CD4-positive, alpha-beta memory T cell (primary cell): ENCODE results near the gene COL16A1. TPM values are rescaled to one million over a fixed set of nuclear protein-coding genes. Genes with fewer than 3 reads are reported as not detected.
A peak's percentile ranks its signal among the peaks of the same experiment; 100 is the strongest.

Experiments
- CTCF ChIA-PET: fragments of 350-600 bp; sonication (Branson Sonifier 250); formaldehyde crosslinking; loops from one replicate; lab custom pipeline; 2021; ENCODE audit warnings: inconsistent platforms; ENCODE audit not compliant: partially characterized antibody; lab: Charles Lee
- POLR2A ChIA-PET: fragments of 350-600 bp; sonication (Branson Sonifier 250); formaldehyde crosslinking; loops from one replicate; lab custom pipeline; 2021; ENCODE audit not compliant: partially characterized antibody; lab: Charles Lee
- DNase-seq, 5 donors: peaks; one replicate each; pipeline versions ENCODE4 v3.0.0 to v3.0.0-alpha.2; 2020 to 2022; ENCODE audit warnings: mixed read lengths in 1 of 5
- H3K27ac ChIP-seq: one replicate; pipeline ENCODE4 v1.7.0; 2013; ENCODE audit warnings: low read depth, low read length
- H3K27me3 ChIP-seq: 2 replicates; pipeline ENCODE4 v1.7.0; 2013; ENCODE audit warnings: mild to moderate bottlenecking, low read length, moderate library complexity; ENCODE audit not compliant: insufficient read depth
- H3K36me3 ChIP-seq: 2 replicates; pipeline ENCODE4 v1.7.0; 2013; ENCODE audit warnings: mild to moderate bottlenecking, low read length, moderate library complexity; ENCODE audit not compliant: insufficient read depth
- H3K4me1 ChIP-seq: 2 replicates; pipeline ENCODE4 v1.7.0; 2013; ENCODE audit warnings: mild to moderate bottlenecking, low read length, moderate library complexity; ENCODE audit not compliant: insufficient read depth
- H3K4me3 ChIP-seq, 2 donors: one replicate each; pipeline ENCODE4 v1.7.0; 2013; ENCODE audit warnings: low read length in 2 of 2, mild to moderate bottlenecking in 1 of 2
- H3K9me3 ChIP-seq, 2 donors: one replicate each; pipeline ENCODE4 v1.7.0; 2013; ENCODE audit warnings: low read length in 2 of 2, control low read depth in 1 of 2; ENCODE audit not compliant: control insufficient read depth in 1 of 2
- H3K27ac Mint-ChIP-seq, 7 donors: one replicate each; pipeline ENCODE4 v1.8.0; 2020 to 2021; ENCODE audit warnings: mixed read lengths in 7 of 7, mild to moderate bottlenecking in 6 of 7, inconsistent platforms in 3 of 7, moderate library complexity in 3 of 7
- H3K27me3 Mint-ChIP-seq, 2 donors: one replicate each; pipeline ENCODE4 v1.8.0; 2020 to 2021; ENCODE audit warnings: mixed read lengths in 2 of 2
- H3K36me3 Mint-ChIP-seq, 2 donors: one replicate each; pipeline ENCODE4 v1.8.0; 2020 to 2021; ENCODE audit warnings: mixed read lengths in 2 of 2, inconsistent platforms in 1 of 2, mild to moderate bottlenecking in 1 of 2
- H3K4me1 Mint-ChIP-seq, 4 donors: one replicate each; pipeline ENCODE4 v1.8.0; 2020 to 2021; ENCODE audit warnings: mixed read lengths in 4 of 4, mild to moderate bottlenecking in 1 of 4
- H3K4me3 Mint-ChIP-seq, 8 donors: one replicate each; pipeline ENCODE4 v1.8.0; 2020 to 2021; ENCODE audit warnings: mixed read lengths in 8 of 8, mild to moderate bottlenecking in 7 of 8, moderate library complexity in 6 of 8, inconsistent platforms in 3 of 8
- H3K9me3 Mint-ChIP-seq, 8 donors: one replicate each; pipeline ENCODE4 v1.8.0; 2020 to 2021; ENCODE audit warnings: mixed read lengths in 8 of 8, mild to moderate bottlenecking in 5 of 8, inconsistent platforms in 3 of 8, moderate library complexity in 1 of 8
- intact Hi-C: fragments of 100-400 bp; cut with micrococcal nuclease; formaldehyde crosslinking; loops from one replicate; pipeline ENCODE4 v1.15.1; 2023
- polyA plus RNA-seq, 2 donors: library from polyadenylated mRNA; unstranded; fragments of 300-500 nt; fragmentation: Illumina TruSeq; gene quantifications; one replicate each; pipeline ENCODE4 v1.2.3, GENCODE V29; 2021
- total RNA-seq, 2 experiments: library from RNA; stranded (reverse); gene quantifications; one replicate each; pipeline ENCODE4 v1.2.3, GENCODE V29; 2021

COL16A1 gene
- total and polyA plus RNA-seq, 4 experiments from 2014 or later, result not detected

- peaks cover 30 to 43% (median 38%) of the 10 kb centered on the region in 4 donors for H3K4me1 Mint-ChIP-seq
- H3K27me3 Mint-ChIP-seq, result no peaks in the 10 kb centered on the region
- peaks cover 0 to 9% (median 0%) of the 10 kb centered on the region in 8 donors for H3K9me3 Mint-ChIP-seq
- peaks cover 53% of the 10 kb centered on the region for H3K4me1 ChIP-seq
- H3K9me3 ChIP-seq, result no peaks in the 10 kb centered on the region
- ChIA-PET CTCF (interaction anchor here (0.9 to 3.2 kb wide), 3 partner anchors 11 to 146 kb away, joined by 3 to 13 read pairs (median 3); no protein-coding TSS in a partner anchor), POLR2A (interaction anchor here (1.7 to 2.8 kb wide), 2 partner anchors 146 to 346 kb away, joined by 4 to 14 read pairs; partner anchors contain the start of genes SNRNP40 and ZCCHC17)
- peak overlapping the region in 5 of 8 donors; percentile 16 to 40 (median 22) for H3K4me3 Mint-ChIP-seq
- intact Hi-C loops, result loop anchor here (10.0 kb wide), 1 partner anchor 1012 kb away; the partner anchor contains the start of genes RBBP4 and ZBTB8OS
- H3K36me3 Mint-ChIP-seq, result peaks cover 0 to 19% of the 10 kb centered on the region in 2 donors
- no peaks in the 10 kb centered on the region for H3K27me3 ChIP-seq
- H3K27ac Mint-ChIP-seq, result peak overlapping the region in 4 of 7 donors; percentile 18 to 100 (median 77)
- DNase-seq, result peak in 1 of 5 donors; percentile 2
- no peak overlapping the region for H3K27ac ChIP-seq
- no peak overlapping the region for H3K4me3 ChIP-seq
- no peaks in the 10 kb centered on the region for H3K36me3 ChIP-seq
Observed at GRCh38 chr1:31642897-31643296, 60.9 kb downstream of the COL16A1 start.

- POLR2A ChIA-PET, result interaction anchor here (1.7 kb wide), 1 partner anchor 346 kb away, joined by 4 read pairs; the partner anchor contains the start of genes SNRNP40 and ZCCHC17
- DNase-seq, result no peak
- no peak overlapping the region for H3K4me3 ChIP-seq
- H3K27me3 ChIP-seq, result no peaks in the 10 kb centered on the region
- peaks cover 53% of the 10 kb centered on the region for H3K4me1 ChIP-seq
- Mint-ChIP-seq H3K4me3 (peak overlapping the region in 2 of 8 donors; percentile 22 to 40), H3K9me3 (peaks cover 0 to 12% (median 0%) of the 10 kb centered on the region in 8 donors), H3K27me3 (no peaks in the 10 kb centered on the region), H3K27ac (peak overlapping the region in 2 of 7 donors; percentile 56 to 98), H3K36me3 (peaks cover 0 to 19% of the 10 kb centered on the region in 2 donors), H3K4me1 (peaks cover 34 to 42% (median 40%) of the 10 kb centered on the region in 4 donors)
- CTCF ChIA-PET, result interaction anchor here (0.9 to 1.3 kb wide), 2 partner anchors 11 to 13 kb away, joined by 3 read pairs; no protein-coding TSS in a partner anchor
- intact Hi-C loops, result loop anchor here (10.0 kb wide), 1 partner anchor 1012 kb away; the partner anchor contains the start of genes RBBP4 and ZBTB8OS
- no peaks in the 10 kb centered on the region for H3K36me3 ChIP-seq
- H3K9me3 ChIP-seq, result no peaks in the 10 kb centered on the region
- no peak overlapping the region for H3K27ac ChIP-seq
Observed at GRCh38 chr1:31642366-31642765, 61.5 kb downstream of the COL16A1 start.

- no peak for DNase-seq
- intact Hi-C loops, result loop anchor here (10.0 kb wide), 1 partner anchor 1014 kb away; the partner anchor contains the start of genes RBBP4 and ZBTB8OS
- H3K4me1 ChIP-seq, result peaks cover 51% of the 10 kb centered on the region
- no peaks in the 10 kb centered on the region for H3K27me3 ChIP-seq
- no peak overlapping the region for H3K27ac Mint-ChIP-seq
- ChIA-PET CTCF (no interaction called here), POLR2A (no interaction called here)
- H3K36me3 Mint-ChIP-seq, result peaks cover 0 to 25% of the 10 kb centered on the region in 2 donors
- peaks cover 0 to 8% (median 0%) of the 10 kb centered on the region in 8 donors for H3K9me3 Mint-ChIP-seq
- no peaks in the 10 kb centered on the region for H3K9me3 ChIP-seq
- no peak overlapping the region for H3K4me3 ChIP-seq
- no peaks in the 10 kb centered on the region for H3K27me3 Mint-ChIP-seq
- no peaks in the 10 kb centered on the region for H3K36me3 ChIP-seq
- no peak overlapping the region for H3K4me3 Mint-ChIP-seq
- no peak overlapping the region for H3K27ac ChIP-seq
- peaks cover 28 to 46% (median 36%) of the 10 kb centered on the region in 4 donors for H3K4me1 Mint-ChIP-seq
Observed at GRCh38 chr1:31640964-31641363, 62.9 kb downstream of the COL16A1 start.

- DNase-seq, result peak in 1 of 5 donors; percentile 5
- intact Hi-C loops, result loop anchor here (10.0 kb wide), 1 partner anchor 1015 kb away; the partner anchor contains the start of genes RBBP4 and ZBTB8OS
- Histone ChIP-seq H3K4me1 (peaks cover 43% of the 10 kb centered on the region), H3K27ac (no peak overlapping the region), H3K27me3 (no peaks in the 10 kb centered on the region), H3K9me3 (no peaks in the 10 kb centered on the region), H3K36me3 (peaks cover 7% of the 10 kb centered on the region), H3K4me3 (no peak overlapping the region)
- H3K36me3 Mint-ChIP-seq, result peaks cover 3 to 30% of the 10 kb centered on the region in 2 donors
- H3K9me3 Mint-ChIP-seq, result peaks cover 0 to 8% (median 0%) of the 10 kb centered on the region in 8 donors
- H3K4me3 Mint-ChIP-seq, result no peak overlapping the region
- H3K4me1 Mint-ChIP-seq, result peaks cover 20 to 38% (median 34%) of the 10 kb centered on the region in 4 donors
- H3K27ac Mint-ChIP-seq, result no peak overlapping the region
- CTCF ChIA-PET, result interaction anchor here (0.7 kb wide), 1 partner anchor 77 kb away, joined by 3 read pairs; no protein-coding TSS in a partner anchor
- POLR2A ChIA-PET, result no interaction called here
- no peaks in the 10 kb centered on the region for H3K27me3 Mint-ChIP-seq
Observed at GRCh38 chr1:31640179-31640578, 63.6 kb downstream of the COL16A1 start.

DNA sequence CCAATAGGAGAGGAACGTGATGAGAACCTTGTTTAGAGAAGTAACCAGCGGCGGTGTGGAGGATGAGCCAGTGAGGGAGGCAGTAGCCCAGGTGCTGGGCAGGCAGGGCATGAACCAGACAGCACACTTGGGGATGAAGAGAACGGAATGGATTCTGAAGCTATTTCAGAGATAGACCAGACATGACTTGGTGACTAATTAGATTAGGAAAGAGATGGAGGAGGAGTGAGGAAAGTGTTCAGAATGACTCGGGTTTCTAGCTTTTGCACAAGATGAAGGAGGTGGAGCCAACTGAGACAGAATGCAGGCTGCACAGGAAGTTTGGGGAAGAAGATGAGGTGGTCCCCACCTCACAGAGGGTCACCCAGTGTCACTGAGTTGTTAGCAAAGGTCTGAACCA lies 64.3 kb downstream of the COL16A1 start:
- H3K27me3 ChIP-seq, result no peaks in the 10 kb centered on the region
- Mint-ChIP-seq H3K27ac (no peak overlapping the region), H3K27me3 (no peaks in the 10 kb centered on the region), H3K36me3 (peaks cover 8 to 28% of the 10 kb centered on the region in 2 donors), H3K4me3 (no peak overlapping the region), H3K4me1 (peaks cover 14 to 37% (median 29%) of the 10 kb centered on the region in 4 donors), H3K9me3 (peaks cover 0 to 3% (median 0%) of the 10 kb centered on the region in 8 donors)
- no peak overlapping the region for H3K4me3 ChIP-seq
- ChIA-PET POLR2A (no interaction called here), CTCF (interaction anchor here (0.7 kb wide), 1 partner anchor 76 kb away, joined by 3 read pairs; no protein-coding TSS in a partner anchor)
- H3K4me1 ChIP-seq, result peaks cover 43% of the 10 kb centered on the region
- H3K27ac ChIP-seq, result no peak overlapping the region
- intact Hi-C loops, result no loop called here
- no peaks in the 10 kb centered on the region for H3K9me3 ChIP-seq
- DNase-seq, result no peak
- peaks cover 13% of the 10 kb centered on the region for H3K36me3 ChIP-seq

DNA sequence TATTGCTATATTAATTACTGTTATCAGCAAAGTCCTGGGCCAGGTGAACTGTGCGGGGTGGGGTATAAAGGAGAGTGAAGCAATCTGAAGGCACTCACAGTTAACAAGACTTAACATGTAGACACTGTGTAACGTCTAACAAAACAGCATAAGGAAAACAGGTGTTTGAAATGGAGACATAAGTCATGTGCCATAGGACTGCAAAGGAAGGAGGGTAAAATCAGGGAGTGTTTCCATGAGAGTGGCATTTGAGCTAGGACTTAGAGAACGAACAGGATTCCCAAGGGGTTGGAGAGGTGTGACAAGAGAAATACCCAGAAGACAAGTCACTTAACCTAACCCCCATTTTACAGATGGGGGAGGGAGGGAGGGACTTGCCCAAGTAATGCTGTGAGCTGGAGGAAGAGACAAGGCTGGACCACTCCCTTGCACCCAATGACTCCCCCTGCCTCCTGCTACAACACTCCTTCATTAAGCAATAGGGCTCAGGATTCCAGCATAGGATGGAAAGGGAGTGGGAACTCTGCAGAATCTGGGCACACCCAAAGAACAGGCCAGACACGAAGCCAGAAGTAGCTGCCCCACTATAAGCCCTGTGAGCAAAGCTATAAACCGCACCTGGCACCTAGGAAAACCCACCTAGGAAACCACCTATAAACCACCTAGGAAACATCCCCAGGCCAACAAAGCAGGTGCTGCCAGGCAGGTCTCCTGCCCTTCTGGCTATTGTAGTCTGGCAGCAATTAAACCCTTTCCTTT lies 65.7 kb downstream of the COL16A1 start:
- ChIA-PET POLR2A (no interaction called here), CTCF (no interaction called here)
- Histone ChIP-seq H3K27me3 (no peaks in the 10 kb centered on the region), H3K9me3 (no peaks in the 10 kb centered on the region), H3K4me3 (no peak overlapping the region), H3K4me1 (peaks cover 32% of the 10 kb centered on the region), H3K27ac (no peak overlapping the region), H3K36me3 (peaks cover 19% of the 10 kb centered on the region)
- peak in 1 of 5 donors; percentile 11 for DNase-seq
- Mint-ChIP-seq H3K27me3 (no peaks in the 10 kb centered on the region), H3K9me3 (peaks cover 0 to 3% (median 0%) of the 10 kb centered on the region in 8 donors), H3K4me3 (peak overlapping the region in 2 of 8 donors; percentile 1 to 10), H3K4me1 (peaks cover 0 to 29% (median 18%) of the 10 kb centered on the region in 4 donors), H3K27ac (peak overlapping the region in 2 of 7 donors; percentile 3 to 68), H3K36me3 (peaks cover 15 to 34% of the 10 kb centered on the region in 2 donors)
- intact Hi-C loops, result no loop called here
